ENCODE data around the gene LMF1. TPM values are rescaled to one million over a fixed set of nuclear protein-coding genes. Genes with fewer than 3 reads are reported as not detected.
A peak's percentile ranks its signal among the peaks of the same experiment; 100 is the strongest.
"Not testable (repeated sequence)": the region's sequence is repeated elsewhere in the genome, so short reads cannot be mapped to it uniquely, and the experiment has no call there.

The LMF1 gene
- total RNA-seq, 1 donor from 2014 or later = 40.6 TPM

- no peak for DNase-seq
Observed at GRCh38 chr16:970386-970765, 408 bp downstream of the LMF1 start.

DNA sequence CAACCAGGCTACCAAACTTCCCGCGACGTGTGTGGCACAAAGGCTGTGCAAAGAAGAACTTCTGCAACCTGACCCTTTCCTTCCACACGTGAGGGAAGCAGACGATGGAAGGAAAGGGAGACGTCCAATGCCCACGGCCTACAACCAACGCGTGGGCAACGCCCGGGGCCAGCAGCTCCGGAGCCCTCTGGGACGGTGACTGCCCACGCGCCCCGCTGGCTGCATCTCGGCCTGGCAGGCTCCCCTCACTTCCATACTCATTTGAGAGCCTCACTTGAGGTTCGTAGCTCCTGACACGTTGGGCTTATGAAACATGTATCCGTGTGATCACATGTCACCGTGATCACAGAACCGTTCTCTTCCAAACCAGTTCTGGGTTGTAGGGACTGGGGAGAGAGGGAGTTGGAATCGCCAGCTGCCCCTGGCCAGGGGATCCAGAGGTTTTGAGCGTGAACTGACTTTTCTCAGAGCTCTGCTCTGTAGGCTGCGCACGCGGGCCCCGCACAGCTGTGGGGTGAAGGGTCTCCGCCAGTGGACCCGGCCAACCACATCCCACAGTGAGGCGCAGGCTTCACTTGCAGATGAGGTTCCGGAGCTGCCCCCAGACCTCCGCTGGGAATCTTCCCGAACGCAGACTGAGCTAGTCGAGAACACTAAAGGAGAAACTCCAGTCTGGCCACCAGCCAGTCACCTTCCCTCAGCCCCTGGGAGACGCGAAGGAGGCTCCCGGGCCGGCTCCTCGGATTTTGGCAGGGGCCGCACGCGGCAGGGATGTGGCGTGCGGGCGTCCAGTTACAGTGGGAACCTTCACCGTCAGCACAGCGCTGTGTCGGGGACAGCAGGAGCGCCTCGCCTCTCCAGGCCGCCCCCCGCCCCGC, 1.0 kb downstream of the LMF1 start:
- peak; percentile 71 for DNase-seq

DNA sequence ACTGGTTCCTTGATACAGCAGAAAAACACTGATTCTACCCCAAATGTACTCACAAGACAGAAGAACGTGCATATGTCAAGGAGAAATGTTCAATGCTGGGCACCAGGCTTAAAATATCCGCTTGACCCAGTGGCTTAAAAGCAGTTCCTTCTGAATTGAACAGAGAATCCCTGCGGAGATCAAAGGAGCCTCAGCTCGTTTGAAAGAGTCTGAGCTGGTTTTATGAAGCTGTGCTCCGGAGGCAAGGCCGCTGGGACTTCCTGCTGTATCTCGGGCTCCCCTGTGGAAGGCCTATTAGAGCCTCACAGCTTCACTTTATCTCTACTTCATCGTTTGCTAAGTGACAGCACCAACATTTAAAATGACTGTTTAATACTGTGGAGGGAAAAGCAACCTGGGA, 2.2 kb downstream of the LMF1 start:
- no peak for DNase-seq

- no peak for DNase-seq
Observed at GRCh38 chr16:967546-968295, 3.1 kb downstream of the LMF1 start.

DNA sequence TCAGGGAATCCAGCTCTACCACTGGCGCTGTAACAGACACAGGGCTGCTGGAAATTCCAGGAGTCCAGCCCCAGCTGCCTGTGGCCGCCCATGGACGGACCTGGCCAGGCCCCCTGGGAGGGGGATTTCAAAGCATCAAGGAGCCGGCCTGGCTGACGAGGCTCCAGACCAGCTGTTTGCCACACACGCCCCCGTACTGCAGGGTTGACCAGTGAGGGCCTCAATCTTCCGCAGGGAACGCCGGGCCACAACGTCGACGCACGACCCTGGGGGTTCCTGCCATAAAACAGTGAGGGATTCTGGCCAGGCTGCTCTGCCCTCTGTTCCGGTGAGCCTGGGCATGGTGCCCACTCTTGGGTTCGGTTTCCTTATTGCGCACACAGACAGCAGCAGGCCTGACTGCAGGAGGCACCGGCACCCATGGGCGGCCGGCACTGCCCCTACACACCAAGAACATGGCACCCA, 3.7 kb downstream of the LMF1 start:
- DNase-seq = no peak

DNA sequence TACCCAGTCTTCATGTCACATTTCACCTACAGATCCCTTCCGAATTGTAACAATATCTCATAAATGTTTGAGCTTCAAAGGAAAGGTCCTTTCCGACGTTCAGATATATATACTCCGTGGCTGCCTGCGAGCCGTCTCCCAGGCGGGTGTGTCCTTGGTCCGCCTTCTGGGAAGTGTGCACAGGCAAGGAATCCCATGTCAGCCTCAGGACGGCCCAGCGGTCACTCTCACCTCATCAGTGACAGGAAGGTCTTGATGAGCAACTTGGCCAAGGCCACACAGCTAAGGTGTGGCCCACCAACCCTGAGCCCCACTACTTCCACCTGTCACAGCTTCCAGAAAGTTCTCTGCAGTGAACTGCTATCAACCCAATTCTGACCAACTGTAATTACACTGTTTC, 4.3 kb downstream of the LMF1 start:
- no peak for DNase-seq

DNA sequence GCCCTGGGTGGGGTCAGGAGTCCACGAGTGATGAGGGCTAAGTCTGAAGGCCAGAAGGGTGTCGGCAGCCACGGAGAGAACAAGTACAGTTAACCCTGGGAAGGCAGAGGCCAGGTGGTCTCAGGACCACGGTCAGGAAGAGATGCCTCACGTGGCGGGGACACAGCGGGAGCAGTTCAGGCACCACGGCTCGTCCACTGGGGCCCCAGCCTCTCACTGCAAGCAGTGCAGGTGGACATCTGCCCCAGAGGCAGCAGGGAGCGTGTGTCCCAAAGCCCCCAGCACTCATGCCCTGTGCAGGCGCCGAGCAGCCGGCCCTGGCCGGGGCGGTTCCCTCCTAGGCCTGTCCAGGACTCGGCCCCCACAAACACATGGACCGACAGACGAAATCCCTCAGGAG, 4.7 kb downstream of the LMF1 start:
- no peak for DNase-seq

DNA sequence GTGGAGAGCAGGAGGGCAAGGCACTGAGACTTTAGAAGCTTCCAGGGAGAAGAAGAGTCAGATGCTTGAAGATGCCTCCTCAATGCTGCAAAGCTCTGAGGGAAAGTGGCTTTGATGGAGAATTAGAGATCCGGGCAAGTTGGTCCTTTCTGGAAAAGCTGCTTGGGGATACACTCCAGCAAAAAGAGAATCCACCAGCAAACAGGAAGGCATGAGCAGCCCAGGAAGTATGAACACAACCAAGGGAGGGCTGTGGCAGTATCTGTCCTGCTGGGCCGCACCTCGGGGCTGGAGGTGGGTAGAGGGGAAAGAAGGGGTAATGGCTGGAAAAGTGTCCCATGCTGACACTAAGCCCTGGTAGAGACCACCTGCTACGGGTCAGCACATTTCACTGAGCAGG, 5.3 kb downstream of the LMF1 start:
- no peak for DNase-seq

DNA sequence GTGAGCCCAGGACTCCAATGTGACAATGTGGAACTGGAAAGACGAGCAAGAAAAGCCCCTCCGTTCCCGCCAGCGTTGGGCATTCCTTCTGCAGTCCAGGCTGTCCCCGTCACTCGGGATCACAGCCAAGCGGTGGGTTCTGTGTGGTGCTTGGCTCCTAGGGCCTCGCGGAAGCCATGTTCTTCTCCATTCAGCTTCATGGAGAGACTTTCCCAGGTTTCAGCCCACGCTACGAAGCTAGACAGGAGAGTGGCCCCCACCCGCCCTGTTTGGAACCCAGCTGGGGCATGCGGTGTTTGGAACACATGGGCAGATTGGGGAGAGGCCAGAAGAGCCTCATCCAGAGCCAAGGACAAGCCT, 5.8 kb downstream of the LMF1 start:
- no peak for DNase-seq

GRCh38 chr16:964356-965035, 6.3 kb downstream of the LMF1 start:
- DNase-seq = peak; percentile 68

DNA sequence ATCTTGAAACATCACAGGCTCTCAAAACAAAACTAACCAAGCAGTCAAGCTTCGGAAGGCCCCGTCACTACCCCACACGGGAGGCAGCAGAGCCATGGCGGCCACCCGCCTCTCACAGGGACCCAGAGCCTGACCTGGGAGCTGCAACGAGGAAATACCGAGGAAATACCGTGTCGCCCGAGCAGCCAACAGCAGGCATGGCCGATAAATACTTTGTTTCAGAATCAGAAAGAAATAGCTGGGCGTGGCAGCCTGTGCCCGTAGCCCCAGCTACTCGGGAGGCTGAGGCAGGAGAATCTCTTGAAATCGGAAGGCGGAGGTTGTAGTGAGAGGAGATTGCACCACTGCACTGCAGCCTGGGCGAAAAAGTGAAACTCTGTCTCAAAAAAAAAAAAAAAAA, 6.9 kb downstream of the LMF1 start:
- DNase-seq = no peak

GRCh38 chr16:962901-963814, 7.6 kb downstream of the LMF1 start:
- DNase-seq = no peak

GRCh38 chr16:962366-962765, 8.4 kb downstream of the LMF1 start:
- no peak for DNase-seq

DNA sequence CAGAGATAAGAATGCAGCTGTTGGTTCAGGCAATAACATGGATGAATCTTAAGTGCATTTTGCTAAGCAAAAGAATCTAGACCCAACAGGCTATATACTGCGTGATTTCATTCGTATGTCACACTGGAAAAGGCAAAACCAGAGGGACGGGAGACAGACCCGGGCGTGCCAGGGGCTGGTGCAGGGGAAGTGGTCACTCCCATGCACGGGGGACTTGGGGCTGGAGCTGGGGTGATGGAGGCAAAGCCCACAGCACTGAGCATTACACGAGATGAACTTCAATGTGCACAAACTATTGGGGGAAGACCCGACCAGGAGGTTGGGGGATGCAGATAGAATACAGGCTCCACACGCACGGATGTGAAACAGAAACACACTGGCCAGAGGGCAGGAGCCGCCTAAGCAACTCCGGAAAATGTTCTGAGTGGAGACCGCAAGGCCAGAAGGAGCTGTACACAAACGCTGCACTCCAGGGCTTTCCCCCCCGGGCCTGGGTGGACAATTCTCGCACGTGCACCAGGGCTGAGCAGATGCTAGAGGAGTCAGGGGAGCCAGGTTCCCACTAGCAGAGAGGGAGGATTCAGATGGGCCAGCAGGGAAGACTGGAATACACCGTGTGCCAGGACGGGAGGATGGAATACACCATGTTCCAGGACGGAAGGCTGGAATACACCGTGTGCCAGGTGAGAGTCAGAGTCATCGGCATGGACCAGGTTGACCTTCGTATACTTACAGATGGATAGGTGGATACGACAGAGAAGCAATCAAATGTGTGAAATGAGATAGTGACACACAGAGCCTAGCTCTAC, 11.3 kb downstream of the LMF1 start:
- DNase-seq = no peak

DNA sequence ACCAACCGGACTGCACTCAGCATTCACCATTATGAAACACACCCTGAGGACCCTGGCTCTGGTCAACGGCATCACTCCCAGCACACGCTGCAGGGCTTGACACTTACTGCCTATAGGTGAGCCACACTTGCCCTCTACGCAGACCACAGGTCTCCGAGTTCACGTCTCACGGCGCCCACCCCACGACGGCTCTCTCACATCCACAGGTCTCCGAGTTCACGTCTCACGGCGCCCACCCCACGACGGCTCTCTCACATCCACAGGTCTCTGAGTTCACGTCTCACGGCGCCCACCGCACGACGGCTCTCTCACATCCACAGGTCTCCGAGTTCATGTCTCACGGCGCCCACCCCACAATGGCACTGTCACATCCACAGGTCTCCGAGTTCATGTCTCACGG, 15.0 kb downstream of the LMF1 start:
- not testable (repeated sequence) for DNase-seq

DNA sequence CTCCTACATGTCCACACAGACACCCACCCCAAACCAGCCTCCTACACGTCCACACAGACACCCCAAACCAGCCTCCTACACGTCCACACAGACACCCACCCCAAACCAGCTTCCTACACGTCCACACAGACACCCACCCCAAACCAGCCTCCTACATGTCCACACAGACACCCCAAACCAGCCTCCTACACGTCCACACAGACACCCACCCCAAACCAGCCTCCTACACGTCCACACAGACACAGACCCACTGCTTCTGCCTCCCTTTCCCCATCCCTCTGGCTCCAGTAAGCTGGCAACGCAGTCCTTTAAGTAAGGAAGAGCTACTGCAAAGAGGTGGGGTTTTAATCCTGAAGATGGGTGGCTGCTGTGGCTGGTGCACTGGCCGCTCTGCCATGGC, 17.0 kb downstream of the LMF1 start:
- DNase-seq = not testable (repeated sequence)

GRCh38 chr16:952321-952720, 18.5 kb downstream of the LMF1 start:
- DNase-seq = no peak

GRCh38 chr16:951660-952301, 19.0 kb downstream of the LMF1 start:
- no peak for DNase-seq

DNA sequence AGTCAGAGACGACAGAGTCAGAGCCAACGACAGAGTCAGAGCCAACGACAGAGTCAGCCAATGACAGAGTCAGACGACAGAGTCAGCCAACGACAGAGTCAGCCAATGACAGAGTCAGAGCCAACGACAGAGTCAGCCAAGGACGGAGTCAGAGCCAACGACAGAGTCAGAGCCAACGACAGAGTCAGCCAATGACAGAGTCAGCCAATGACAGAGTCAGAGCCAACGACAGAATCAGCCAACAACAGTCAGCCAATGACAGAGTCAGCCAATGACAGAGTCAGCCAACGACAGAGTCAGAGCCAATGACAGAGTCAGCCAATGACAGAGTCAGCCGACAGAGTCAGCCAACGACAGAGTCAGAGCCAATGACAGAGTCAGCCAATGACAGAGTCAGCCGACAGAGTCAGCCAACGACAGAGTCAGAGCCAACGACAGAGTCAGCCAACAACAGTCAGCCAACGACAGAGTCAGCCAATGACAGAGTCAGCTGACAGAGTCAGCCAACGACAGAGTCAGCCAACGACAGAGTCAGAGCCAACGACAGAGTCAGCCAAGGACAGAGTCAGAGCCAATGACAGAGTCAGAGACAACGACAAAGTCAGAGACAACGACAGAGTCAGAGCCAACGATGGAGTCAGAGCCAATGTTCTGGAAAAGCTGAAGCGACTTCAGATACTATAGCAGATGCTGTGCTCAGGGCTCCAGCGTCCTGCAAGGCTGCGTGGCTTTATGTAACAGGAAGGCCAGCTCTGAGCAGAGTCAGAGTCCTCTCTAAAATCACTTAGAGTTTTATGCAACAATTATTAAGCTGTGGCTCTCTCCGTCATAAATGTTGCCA, 19.8 kb downstream of the LMF1 start:
- peak; percentile 30 for DNase-seq

GRCh38 chr16:948767-949166, 22.0 kb downstream of the LMF1 start:
- DNase-seq = not testable (repeated sequence)
